AG04449 (cell line): ENCODE measurements around the gene PPARA.

Source experiments
- CTCF ChIA-PET: fragments of 350-600 bp; formaldehyde crosslinking; extraction: SDS; loops from one replicate; lab custom pipeline; 2021; ENCODE audit warnings: antibody characterized with exemption; lab: Yijun Ruan, JAX
- POLR2A ChIA-PET: fragments of 400-600, 350-600 bp; formaldehyde crosslinking; extraction: SDS; loops from one replicate; lab custom pipeline; 2020; ENCODE audit warnings: antibody characterized with exemption, inconsistent platforms; lab: Yijun Ruan, JAX
- DNase-seq: peaks from one replicate; pipeline ENCODE4 v3.0.0-alpha.2; 2010; ENCODE audit warnings: low read depth, low spot score
- H3K4me3 ChIP-seq: 2 replicates; pipeline ENCODE4 v1.5.1; 2011; ENCODE audit warnings: low read depth, mild to moderate bottlenecking, control low read depth, low read length
- CTCF ChIP-seq: IDR thresholded peaks from one replicate; pipeline ENCODE4 v1.5.1; 2011; ENCODE audit warnings: mild to moderate bottlenecking, moderate library complexity, low read length, control low read depth, inconsistent platforms; ENCODE audit not compliant: insufficient read depth; ENCODE audit errors: missing control alignments

Gene PPARA

GRCh38 chr22:46230262-46230901 is 80.1 kb downstream of the PPARA start:
- no peak for DNase-seq
- ChIA-PET CTCF (interaction anchor here (1.2 kb wide), 1 partner anchor 12 kb away, joined by 4 read pairs; no protein-coding TSS in a partner anchor), POLR2A (no interaction called here)
- no peak overlapping the region for H3K4me3 ChIP-seq
- no peak for TF ChIP-seq CTCF

DNA sequence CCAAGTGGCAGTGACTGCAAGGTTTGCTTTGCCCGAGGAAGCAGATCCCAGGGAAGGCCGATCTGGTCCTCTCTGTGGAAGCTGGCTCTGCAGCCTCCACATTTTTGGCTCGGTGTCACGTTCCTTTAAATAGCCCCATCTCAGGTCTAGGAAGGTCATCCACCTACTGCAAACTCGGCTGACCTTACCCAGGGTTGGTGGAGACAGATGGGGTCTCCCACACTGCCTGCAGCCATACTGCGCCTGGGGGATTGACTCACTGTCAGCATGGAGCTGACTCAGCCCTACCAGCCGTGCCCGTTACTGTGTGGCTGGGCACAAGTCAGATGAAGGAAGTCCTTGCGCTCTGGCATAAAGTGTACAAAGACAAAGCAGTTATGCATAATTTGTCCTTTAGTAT is 82.9 kb downstream of the PPARA start:
- TF ChIP-seq CTCF, result no peak
- no peak overlapping the region for H3K4me3 ChIP-seq
- DNase-seq, result no peak
- CTCF ChIA-PET, result interaction anchor here (0.6 kb wide), 1 partner anchor 87 kb away, joined by 3 read pairs; no protein-coding TSS in a partner anchor
- POLR2A ChIA-PET, result no interaction called here

GRCh38 chr22:46234969-46235368 is 84.6 kb downstream of the PPARA start:
- DNase-seq, result no peak
- no peak for TF ChIP-seq CTCF
- POLR2A ChIA-PET, result no interaction called here

DNA sequence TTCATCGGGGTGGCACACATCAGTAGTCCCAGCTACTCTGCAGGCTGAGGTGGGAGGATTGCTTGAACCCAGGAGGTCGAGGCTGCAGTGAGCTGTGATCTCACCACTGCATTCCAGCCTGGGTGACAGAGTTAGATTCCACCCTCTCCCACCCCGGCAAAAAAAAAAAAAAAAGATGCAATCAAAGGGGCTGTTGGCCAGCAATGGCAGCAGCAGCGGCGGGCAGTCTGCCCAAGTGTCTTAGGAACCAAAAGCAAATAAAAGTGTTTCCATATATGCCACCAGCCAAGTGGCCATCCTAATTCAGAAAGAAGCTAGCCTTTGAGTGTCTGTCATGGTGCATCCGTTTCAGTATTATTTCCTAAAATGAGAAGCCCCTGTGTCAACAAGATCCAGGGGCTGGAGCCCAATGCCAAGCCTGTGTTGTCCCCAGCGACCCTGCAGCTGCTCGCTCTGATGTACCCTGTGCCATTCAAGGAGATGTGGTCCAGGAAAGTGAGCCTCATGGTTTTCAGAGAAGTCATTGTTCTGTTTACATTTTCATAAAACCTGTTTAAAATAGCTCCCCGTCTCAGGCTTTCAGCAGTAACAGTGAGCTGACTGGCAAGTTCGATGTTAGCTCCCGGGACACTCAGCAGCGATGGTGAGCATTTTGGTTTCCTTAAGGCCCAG is 87.3 kb downstream of the PPARA start:
- DNase-seq, result no peak
- no peak overlapping the region for H3K4me3 ChIP-seq
- ChIA-PET CTCF (no interaction called here), POLR2A (no interaction called here)
- no peak for TF ChIP-seq CTCF

More at GRCh38 chr22:46234969-46235368, 84.6 kb downstream of the PPARA start:
- H3K4me3 ChIP-seq, result no peak overlapping the region
- CTCF ChIA-PET, result no interaction called here

DNA sequence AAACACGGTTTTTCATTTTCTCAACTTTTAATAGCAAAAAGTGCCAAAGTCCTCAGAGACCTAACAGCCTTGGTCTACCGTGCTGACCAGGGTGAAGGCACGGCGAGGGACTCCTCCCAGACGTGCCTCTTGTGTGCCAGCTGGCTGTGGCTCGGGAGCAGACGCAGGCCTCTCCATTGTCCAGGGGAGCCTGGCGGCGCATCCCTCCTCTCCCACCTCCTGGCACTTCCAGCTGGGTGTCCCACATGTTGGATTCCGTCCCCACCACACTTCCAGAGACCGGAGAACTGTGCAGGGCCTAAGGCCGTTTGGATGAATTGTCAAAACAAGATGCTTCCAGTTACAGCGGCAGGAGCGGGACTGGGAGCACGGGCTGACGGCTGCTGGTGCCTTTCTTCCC is 88.2 kb downstream of the PPARA start:
- no peak for DNase-seq
- H3K4me3 ChIP-seq, result no peak overlapping the region
- TF ChIP-seq CTCF, result no peak
- ChIA-PET CTCF (no interaction called here), POLR2A (no interaction called here)

DNA sequence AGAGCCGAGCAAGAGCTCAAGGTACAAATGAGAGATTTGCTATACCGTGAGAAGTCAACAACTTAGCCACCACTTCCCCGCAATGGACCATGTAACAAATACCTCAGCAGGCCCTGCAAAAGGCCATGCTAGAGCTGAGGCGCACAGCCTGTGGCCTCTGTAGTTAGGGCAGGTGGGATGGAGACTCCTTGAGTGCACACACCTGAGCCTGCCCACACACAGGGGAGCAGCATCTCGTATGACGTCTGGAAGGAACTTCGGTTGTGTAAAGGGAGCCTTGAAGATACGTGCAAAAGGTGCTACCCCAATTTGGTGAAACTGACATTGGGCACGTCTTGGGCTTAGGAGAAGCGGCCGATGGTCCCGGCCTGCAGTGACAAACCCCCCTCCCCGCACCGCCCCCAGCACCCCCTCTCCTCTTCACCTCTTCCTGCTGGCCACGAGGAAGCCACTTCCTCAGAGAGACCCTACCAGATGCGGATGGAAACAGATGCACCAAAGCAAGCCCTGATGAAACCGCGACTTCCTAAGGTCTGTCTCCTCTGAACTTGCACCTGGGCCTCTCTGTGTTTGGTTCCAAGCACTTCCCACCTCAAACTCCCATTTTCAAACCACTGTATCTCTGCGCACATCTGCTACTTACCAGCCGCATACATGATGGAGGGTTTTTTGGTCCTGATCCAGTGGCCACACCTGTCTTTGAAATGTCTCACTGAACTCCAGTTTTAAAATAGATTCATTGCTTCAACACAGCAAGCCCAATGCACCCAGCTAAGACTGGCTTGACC is 89.1 kb downstream of the PPARA start:
- DNase-seq, result no peak
- ChIA-PET POLR2A (no interaction called here), CTCF (interaction anchor here (1.0 kb wide), 1 partner anchor 9 kb away, joined by 3 read pairs; no protein-coding TSS in a partner anchor)
- no peak overlapping the region for H3K4me3 ChIP-seq
- no peak for TF ChIP-seq CTCF
